Fibroblast of the aortic adventitia (primary cell): ENCODE data around the gene CSRP1. TPM values are rescaled to one million over a fixed set of nuclear protein-coding genes. Genes with fewer than 3 reads are reported as not detected.

Source experiments
- DNase-seq: peaks from one replicate; pipeline ENCODE4 v3.0.0-alpha.2; 2010; ENCODE audit warnings: low read depth
- H3K4me3 ChIP-seq: 2 replicates; pipeline ENCODE4 v1.5.1; 2011; ENCODE audit warnings: low read depth, mild to moderate bottlenecking, control low read depth, low read length, moderate library complexity
- total RNA-seq: library from RNA; depleted of rRNA; stranded (reverse); fragments of >200 nt; gene quantifications from 2 replicates; pipeline ENCODE4 v1.2.3, GENCODE V29; 2012; ENCODE audit warnings: low replicate concordance
- TF ChIP-seq, protein P1 (sequence below): IDR thresholded peaks from 2 replicates; pipeline ENCODE4 v1.5.1; 2011; ENCODE audit warnings: mild to moderate bottlenecking, low read length, control low read depth, inconsistent platforms; ENCODE audit not compliant: insufficient read depth

CSRP1 gene
- total RNA-seq, 1 donor = 86.9 TPM

GRCh38 chr1:201454608-201455007, 52.3 kb downstream of the CSRP1 start:
- DNase-seq = no peak
- H3K4me3 ChIP-seq = no peak overlapping the region
- TF ChIP-seq, protein P1, sequence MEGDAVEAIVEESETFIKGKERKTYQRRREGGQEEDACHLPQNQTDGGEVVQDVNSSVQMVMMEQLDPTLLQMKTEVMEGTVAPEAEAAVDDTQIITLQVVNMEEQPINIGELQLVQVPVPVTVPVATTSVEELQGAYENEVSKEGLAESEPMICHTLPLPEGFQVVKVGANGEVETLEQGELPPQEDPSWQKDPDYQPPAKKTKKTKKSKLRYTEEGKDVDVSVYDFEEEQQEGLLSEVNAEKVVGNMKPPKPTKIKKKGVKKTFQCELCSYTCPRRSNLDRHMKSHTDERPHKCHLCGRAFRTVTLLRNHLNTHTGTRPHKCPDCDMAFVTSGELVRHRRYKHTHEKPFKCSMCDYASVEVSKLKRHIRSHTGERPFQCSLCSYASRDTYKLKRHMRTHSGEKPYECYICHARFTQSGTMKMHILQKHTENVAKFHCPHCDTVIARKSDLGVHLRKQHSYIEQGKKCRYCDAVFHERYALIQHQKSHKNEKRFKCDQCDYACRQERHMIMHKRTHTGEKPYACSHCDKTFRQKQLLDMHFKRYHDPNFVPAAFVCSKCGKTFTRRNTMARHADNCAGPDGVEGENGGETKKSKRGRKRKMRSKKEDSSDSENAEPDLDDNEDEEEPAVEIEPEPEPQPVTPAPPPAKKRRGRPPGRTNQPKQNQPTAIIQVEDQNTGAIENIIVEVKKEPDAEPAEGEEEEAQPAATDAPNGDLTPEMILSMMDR = no peak

GRCh38 chr1:201452866-201453265, 54.1 kb downstream of the CSRP1 start:
- TF ChIP-seq, protein P1 = no peak
- no peak for DNase-seq
- no peak overlapping the region for H3K4me3 ChIP-seq

- TF ChIP-seq, protein P1 = no peak
- DNase-seq = peak; percentile 91
- H3K4me3 ChIP-seq = no peak overlapping the region
Observed at GRCh38 chr1:201450721-201451291, 56.1 kb downstream of the CSRP1 start.

GRCh38 chr1:201448990-201449389, 57.9 kb downstream of the CSRP1 start:
- no peak overlapping the region for H3K4me3 ChIP-seq
- no peak for DNase-seq
- TF ChIP-seq, protein P1 = no peak

DNA sequence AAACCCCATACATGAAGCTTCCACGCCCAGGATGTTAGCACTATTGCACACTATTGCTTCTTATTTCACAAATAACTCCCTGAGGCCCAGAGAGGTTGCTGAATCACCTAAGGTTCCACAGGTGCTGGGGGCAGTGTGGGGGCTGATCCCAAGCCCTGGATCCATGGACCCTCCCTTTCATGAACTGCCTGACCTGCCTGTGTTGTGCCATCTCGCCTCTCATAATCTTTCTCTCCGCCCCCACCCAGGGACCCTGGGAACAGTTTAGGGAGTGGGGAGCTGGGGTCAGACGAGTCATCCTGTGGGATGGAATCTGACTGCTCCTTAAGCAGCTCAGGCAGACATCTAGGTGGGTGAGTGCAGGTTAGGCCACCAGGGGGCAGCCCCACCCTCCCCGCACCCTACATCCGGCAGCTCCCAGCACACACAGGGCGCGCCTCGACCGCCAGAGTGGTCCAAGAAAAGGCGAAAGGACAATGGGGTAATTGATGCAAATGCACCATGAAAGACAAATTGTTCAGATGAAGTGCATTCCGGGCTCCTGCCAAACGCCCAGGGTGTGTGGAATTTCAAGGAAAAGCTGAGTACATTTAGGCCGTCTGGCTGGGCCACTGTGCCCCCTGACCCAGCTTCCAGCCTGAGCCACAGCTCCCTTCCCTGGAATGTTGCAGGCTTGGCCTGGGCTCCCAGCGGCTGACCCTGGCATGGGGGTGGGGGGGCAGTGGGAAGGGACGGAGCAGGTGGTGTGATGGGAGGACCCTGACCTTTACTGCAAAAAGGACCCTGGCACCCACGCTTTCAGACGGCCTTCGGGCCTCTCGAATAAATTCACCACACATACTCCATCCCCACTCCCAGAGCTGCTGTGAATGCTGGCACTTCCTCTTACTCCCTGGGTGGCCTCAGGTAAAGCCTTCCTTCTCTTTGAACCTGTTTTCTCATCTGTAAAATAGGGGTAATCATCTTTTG, 58.7 kb downstream of the CSRP1 start:
- no peak overlapping the region for H3K4me3 ChIP-seq
- TF ChIP-seq, protein P1 = peak; percentile 86
- peak; percentile 79 for DNase-seq

GRCh38 chr1:201445310-201445709, 61.6 kb downstream of the CSRP1 start:
- TF ChIP-seq, protein P1 = no peak
- DNase-seq = no peak

More at GRCh38 chr1:201445310-201445709, 61.6 kb downstream of the CSRP1 start:
- H3K4me3 ChIP-seq = no peak overlapping the region
